ENCODE data around the gene CHD3. TPM values are rescaled to one million over a fixed set of nuclear protein-coding genes. Genes with fewer than 3 reads are reported as not detected.

The CHD3 gene
- polyA plus RNA-seq, 1 donor from 2014 or later, result 115 TPM

Small RNAs within 50 kb of the gene (small RNA-seq; reads per million reads assigned to genes)
- 10.7 to 16.6 (median 15.8) reads per million in 3 experiments for gene SCARNA21

Other genes starting within 250 kb of the CHD3 start
- 3.2 and 4.2 TPM in 2 replicates for gene ATP1B2, start 237.9 kb upstream of the CHD3 start, polyA plus RNA-seq
- gene TP53, start 201.3 kb upstream of the CHD3 start, polyA plus RNA-seq, result 13.8 and 14.3 TPM in 2 replicates
- gene WRAP53, start 200.3 kb upstream of the CHD3 start, polyA plus RNA-seq, result 20.1 and 22.4 TPM in 2 replicates
- 36.4 and 46.5 TPM in 2 replicates for gene EFNB3, start 183.6 kb upstream of the CHD3 start, polyA plus RNA-seq
- 2.0 and 2.1 TPM in 2 replicates for gene DNAH2, start 171.0 kb upstream of the CHD3 start, polyA plus RNA-seq
- 2.5 and 4.4 TPM in 2 replicates for gene KDM6B, start 54.6 kb upstream of the CHD3 start, polyA plus RNA-seq
- gene TMEM88, start 33.7 kb upstream of the CHD3 start, polyA plus RNA-seq, result 4.2 and 6.7 TPM in 2 replicates
- gene NAA38, start 31.2 kb upstream of the CHD3 start, polyA plus RNA-seq, result 99.5 and 110 TPM in 2 replicates
- gene CYB5D1, start 30.8 kb upstream of the CHD3 start, polyA plus RNA-seq, result 21.1 and 30.4 TPM in 2 replicates
- 69.9 and 81.4 TPM in 2 replicates for gene RNF227, start 27.5 kb downstream of the CHD3 start, polyA plus RNA-seq
- gene KCNAB3, start 41.1 kb downstream of the CHD3 start, polyA plus RNA-seq, result 5.6 and 7.6 TPM in 2 replicates
- gene TRAPPC1, start 43.2 kb downstream of the CHD3 start, polyA plus RNA-seq, result 34.0 and 38.3 TPM in 2 replicates
- 48.7 and 52.0 TPM in 2 replicates for gene CNTROB, start 43.4 kb downstream of the CHD3 start, polyA plus RNA-seq
- 0.07 and 0.10 TPM in 2 replicates for gene GUCY2D, start 113.8 kb downstream of the CHD3 start, polyA plus RNA-seq
- gene ALOX15B, start 150.3 kb downstream of the CHD3 start, polyA plus RNA-seq, result not detected in 2 replicates
- 0.31 and 0.34 TPM in 2 replicates for gene ALOX12B, start 198.9 kb downstream of the CHD3 start, polyA plus RNA-seq
- gene ALOXE3, start 229.7 kb downstream of the CHD3 start, polyA plus RNA-seq, result 0.77 and 1.6 TPM in 2 replicates
- gene HES7, start 235.3 kb downstream of the CHD3 start, polyA plus RNA-seq, result 7.3 and 15.3 TPM in 2 replicates